ENCODE measurements around the gene PCDH1.

GRCh38 chr5:141815796-141816180 is 62.4 kb downstream of the PCDH1 start:
- no peak for TF ChIP-seq CTCF (conservative IDR thresholded peaks at IDR 0.05)
- no peak for TF ChIP-seq ZFX (IDR thresholded peaks at IDR 0.05)

Measured in C4-2B (cell line).